ENCODE data around the gene MAX. TPM values are rescaled to one million over a fixed set of nuclear protein-coding genes. Genes with fewer than 3 reads are reported as not detected.

The MAX gene
- total and polyA plus RNA-seq, 2 of the 13 experiments (the other 11 are each of a cell fraction or from before 2014, with no cell fraction given), result 28.5 to 29.3 TPM

DNA sequence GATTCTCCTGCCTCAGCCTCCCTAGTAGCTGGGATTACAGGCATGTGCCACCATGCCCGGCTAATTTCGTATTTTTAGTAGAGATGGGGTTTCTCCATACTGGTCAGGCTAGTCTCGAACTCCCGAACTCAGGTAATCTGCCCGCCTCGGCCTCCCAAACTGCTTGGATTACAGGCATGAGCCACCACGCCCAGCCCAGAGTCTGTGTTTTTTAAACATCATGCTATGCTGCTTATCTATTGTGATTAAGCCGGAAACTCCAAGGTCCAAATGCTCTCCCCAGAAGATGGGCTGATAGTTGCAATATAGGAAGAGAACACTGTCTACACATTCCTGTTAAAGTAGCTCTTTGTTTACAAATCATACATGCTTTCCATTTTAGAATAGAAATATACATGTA lies 30.5 kb upstream of the MAX start (continued):
- TF ChIP-seq TCF12 (IDR thresholded peaks at IDR 0.05) (no peak), TCF12 (CRISPR knock-in tag; IDR thresholded peaks at IDR 0.05) (no peak), BRCA1 (CRISPR knock-in tag; IDR thresholded peaks at IDR 0.05) (no peak), GABPB1 (CRISPR knock-in tag; IDR thresholded peaks at IDR 0.05) (no peak), MBNL3 (CRISPR knock-in tag; conservative IDR thresholded peaks at IDR 0.05) (no peak), ZNF34 (CRISPR knock-in tag; IDR thresholded peaks at IDR 0.05; ENCODE audit: borderline replicate concordance) (no peak), ZNF713 (CRISPR knock-in tag; IDR thresholded peaks at IDR 0.05) (no peak), ZNF614 (CRISPR knock-in tag; IDR thresholded peaks at IDR 0.05; ENCODE audit: borderline replicate concordance) (no peak; the same call in 1 of the 2 replicates), CAMTA2 (CRISPR knock-in tag; IDR thresholded peaks at IDR 0.05; ENCODE audit: borderline replicate concordance) (no peak), SP5 (CRISPR knock-in tag; IDR thresholded peaks at IDR 0.05; ENCODE audit: borderline replicate concordance, low read depth) (0 out of 2 replicates have a peak, but pooled peaks have one; percentile 38), CHD4 (IDR thresholded peaks at IDR 0.05; ENCODE audit: borderline replicate concordance, low read length) (no peak), ZNF652 (CRISPR knock-in tag; IDR thresholded peaks at IDR 0.05; ENCODE audit: borderline replicate concordance, low read depth) (no peak), RXRA (CRISPR knock-in tag; IDR thresholded peaks at IDR 0.05) (no peak), ZNF432 (CRISPR knock-in tag; IDR thresholded peaks at IDR 0.05; ENCODE audit: borderline replicate concordance) (no peak), ZNF558 (CRISPR knock-in tag; IDR thresholded peaks at IDR 0.05; ENCODE audit: borderline replicate concordance) (no peak)
- TF ChIP-seq, protein P1, sequence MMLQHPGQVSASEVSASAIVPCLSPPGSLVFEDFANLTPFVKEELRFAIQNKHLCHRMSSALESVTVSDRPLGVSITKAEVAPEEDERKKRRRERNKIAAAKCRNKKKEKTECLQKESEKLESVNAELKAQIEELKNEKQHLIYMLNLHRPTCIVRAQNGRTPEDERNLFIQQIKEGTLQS (CRISPR knock-in tag; IDR thresholded peaks at IDR 0.05), result no peak
- TF ChIP-seq, protein P2, sequence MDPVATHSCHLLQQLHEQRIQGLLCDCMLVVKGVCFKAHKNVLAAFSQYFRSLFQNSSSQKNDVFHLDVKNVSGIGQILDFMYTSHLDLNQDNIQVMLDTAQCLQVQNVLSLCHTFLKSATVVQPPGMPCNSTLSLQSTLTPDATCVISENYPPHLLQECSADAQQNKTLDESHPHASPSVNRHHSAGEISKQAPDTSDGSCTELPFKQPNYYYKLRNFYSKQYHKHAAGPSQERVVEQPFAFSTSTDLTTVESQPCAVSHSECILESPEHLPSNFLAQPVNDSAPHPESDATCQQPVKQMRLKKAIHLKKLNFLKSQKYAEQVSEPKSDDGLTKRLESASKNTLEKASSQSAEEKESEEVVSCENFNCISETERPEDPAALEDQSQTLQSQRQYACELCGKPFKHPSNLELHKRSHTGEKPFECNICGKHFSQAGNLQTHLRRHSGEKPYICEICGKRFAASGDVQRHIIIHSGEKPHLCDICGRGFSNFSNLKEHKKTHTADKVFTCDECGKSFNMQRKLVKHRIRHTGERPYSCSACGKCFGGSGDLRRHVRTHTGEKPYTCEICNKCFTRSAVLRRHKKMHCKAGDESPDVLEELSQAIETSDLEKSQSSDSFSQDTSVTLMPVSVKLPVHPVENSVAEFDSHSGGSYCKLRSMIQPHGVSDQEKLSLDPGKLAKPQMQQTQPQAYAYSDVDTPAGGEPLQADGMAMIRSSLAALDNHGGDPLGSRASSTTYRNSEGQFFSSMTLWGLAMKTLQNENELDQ (CRISPR knock-in tag; IDR thresholded peaks at IDR 0.05; ENCODE audit: borderline replicate concordance), result no peak
- TF ChIP-seq, protein P3, sequence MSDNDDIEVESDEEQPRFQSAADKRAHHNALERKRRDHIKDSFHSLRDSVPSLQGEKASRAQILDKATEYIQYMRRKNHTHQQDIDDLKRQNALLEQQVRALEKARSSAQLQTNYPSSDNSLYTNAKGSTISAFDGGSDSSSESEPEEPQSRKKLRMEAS (IDR thresholded peaks at IDR 0.05), result no peak
- TF ChIP-seq, protein P4, sequence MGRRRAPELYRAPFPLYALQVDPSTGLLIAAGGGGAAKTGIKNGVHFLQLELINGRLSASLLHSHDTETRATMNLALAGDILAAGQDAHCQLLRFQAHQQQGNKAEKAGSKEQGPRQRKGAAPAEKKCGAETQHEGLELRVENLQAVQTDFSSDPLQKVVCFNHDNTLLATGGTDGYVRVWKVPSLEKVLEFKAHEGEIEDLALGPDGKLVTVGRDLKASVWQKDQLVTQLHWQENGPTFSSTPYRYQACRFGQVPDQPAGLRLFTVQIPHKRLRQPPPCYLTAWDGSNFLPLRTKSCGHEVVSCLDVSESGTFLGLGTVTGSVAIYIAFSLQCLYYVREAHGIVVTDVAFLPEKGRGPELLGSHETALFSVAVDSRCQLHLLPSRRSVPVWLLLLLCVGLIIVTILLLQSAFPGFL (CRISPR knock-in tag; IDR thresholded peaks at IDR 0.05), result no peak
- TF ChIP-seq, protein P5, sequence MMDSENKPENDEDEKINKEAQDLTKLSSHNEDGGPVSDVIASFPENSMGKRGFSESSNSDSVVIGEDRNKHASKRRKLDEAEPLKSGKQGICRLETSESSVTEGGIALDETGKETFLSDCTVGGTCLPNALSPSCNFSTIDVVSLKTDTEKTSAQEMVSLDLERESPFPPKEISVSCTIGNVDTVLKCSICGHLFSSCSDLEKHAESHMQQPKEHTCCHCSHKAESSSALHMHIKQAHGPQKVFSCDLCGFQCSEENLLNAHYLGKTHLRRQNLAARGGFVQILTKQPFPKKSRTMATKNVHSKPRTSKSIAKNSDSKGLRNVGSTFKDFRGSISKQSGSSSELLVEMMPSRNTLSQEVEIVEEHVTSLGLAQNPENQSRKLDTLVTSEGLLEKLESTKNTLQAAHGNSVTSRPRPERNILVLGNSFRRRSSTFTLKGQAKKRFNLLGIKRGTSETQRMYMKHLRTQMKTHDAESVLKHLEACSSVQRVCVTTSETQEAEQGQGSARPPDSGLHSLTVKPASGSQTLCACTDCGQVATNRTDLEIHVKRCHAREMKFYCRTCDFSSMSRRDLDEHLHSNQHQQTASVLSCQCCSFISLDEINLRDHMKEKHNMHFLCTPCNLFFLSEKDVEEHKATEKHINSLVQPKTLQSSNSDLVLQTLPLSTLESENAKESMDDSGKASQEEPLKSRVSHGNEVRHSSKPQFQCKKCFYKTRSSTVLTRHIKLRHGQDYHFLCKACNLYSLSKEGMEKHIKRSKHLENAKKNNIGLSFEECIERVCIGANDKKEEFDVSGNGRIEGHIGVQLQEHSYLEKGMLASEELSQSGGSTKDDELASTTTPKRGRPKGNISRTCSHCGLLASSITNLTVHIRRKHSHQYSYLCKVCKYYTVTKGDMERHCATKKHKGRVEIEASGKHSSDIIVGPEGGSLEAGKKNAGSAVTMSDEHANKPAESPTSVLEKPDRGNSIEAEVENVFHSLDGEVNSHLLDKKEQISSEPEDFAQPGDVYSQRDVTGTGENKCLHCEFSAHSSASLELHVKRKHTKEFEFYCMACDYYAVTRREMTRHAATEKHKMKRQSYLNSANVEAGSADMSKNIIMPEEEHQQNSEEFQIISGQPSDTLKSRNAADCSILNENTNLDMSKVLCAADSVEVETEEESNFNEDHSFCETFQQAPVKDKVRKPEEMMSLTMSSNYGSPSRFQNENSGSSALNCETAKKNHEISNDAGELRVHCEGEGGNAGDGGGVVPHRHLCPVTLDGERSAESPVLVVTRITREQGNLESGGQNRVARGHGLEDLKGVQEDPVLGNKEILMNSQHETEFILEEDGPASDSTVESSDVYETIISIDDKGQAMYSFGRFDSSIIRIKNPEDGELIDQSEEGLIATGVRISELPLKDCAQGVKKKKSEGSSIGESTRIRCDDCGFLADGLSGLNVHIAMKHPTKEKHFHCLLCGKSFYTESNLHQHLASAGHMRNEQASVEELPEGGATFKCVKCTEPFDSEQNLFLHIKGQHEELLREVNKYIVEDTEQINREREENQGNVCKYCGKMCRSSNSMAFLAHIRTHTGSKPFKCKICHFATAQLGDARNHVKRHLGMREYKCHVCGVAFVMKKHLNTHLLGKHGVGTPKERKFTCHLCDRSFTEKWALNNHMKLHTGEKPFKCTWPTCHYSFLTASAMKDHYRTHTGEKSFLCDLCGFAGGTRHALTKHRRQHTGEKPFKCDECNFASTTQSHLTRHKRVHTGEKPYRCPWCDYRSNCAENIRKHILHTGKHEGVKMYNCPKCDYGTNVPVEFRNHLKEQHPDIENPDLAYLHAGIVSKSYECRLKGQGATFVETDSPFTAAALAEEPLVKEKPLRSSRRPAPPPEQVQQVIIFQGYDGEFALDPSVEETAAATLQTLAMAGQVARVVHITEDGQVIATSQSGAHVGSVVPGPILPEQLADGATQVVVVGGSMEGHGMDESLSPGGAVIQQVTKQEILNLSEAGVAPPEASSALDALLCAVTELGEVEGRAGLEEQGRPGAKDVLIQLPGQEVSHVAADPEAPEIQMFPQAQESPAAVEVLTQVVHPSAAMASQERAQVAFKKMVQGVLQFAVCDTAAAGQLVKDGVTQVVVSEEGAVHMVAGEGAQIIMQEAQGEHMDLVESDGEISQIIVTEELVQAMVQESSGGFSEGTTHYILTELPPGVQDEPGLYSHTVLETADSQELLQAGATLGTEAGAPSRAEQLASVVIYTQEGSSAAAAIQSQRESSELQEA (CRISPR knock-in tag; IDR thresholded peaks at IDR 0.05; ENCODE audit: not compliant biosample characterization), result no peak

All from HepG2 (cell line).